DOHH2 (cell line): Measurements from ENCODE around the gene TMEM267.

ENCODE experiments used
- H3F3A ChIP-seq: fragments of 200-600 bp; sonication (generic), shearing (Covaris generic); 2 replicates; pipeline ENCODE4 v1.6.0; 2016; ENCODE audit warnings: antibody characterized with exemption, mild to moderate bottlenecking; ENCODE audit not compliant: control insufficient read depth, insufficient read depth
- H3K27ac ChIP-seq: fragments of 200-600 bp; sonication (generic); 2 replicates; pipeline ENCODE4 v1.5.1; 2014; ENCODE audit warnings: low read depth, mild to moderate bottlenecking, low read length, moderate library complexity
- H3K27me3 ChIP-seq: fragments of 200-600 bp; sonication (generic); 2 replicates; pipeline ENCODE4 v1.6.1; 2014; ENCODE audit warnings: mild to moderate bottlenecking, low read length, mixed read lengths; ENCODE audit not compliant: control insufficient read depth
- H3K36me3 ChIP-seq: fragments of 200-600 bp; sonication (generic); 2 replicates; pipeline ENCODE4 v1.6.1; 2014; ENCODE audit warnings: mild to moderate bottlenecking, low read length, moderate library complexity, mixed read lengths; ENCODE audit not compliant: control insufficient read depth
- H3K4me1 ChIP-seq: fragments of 200-600 bp; sonication (generic); 2 replicates; pipeline ENCODE4 v1.6.1; 2014; ENCODE audit warnings: mild to moderate bottlenecking, low read length, mixed read lengths; ENCODE audit not compliant: control insufficient read depth
- H3K4me2 ChIP-seq: fragments of 200-600 bp; sonication (generic); 2 replicates; pipeline ENCODE4 v1.6.0; 2014; ENCODE audit warnings: mild to moderate bottlenecking, low read length, moderate library complexity
- H3K4me3 ChIP-seq: fragments of 200-600 bp; sonication (generic); 2 replicates; pipeline ENCODE4 v1.5.1; 2014; ENCODE audit warnings: mild to moderate bottlenecking, low read length, mixed read lengths
- H3K79me2 ChIP-seq: fragments of 200-600 bp; sonication (generic); 2 replicates; pipeline ENCODE4 v1.6.1; 2014; ENCODE audit warnings: mild to moderate bottlenecking, low read length, mixed read lengths; ENCODE audit not compliant: control insufficient read depth
- H3K9me2 ChIP-seq: fragments of 200-600 bp; sonication (generic); replicated peaks from 2 replicates; pipeline ENCODE4 v1.6.1; 2014; ENCODE audit warnings: mild to moderate bottlenecking, low read length, mixed read lengths; ENCODE audit not compliant: control insufficient read depth
- H3K9me3 ChIP-seq: fragments of 200-600 bp; sonication (generic); 2 replicates; pipeline ENCODE4 v1.6.1; 2014; ENCODE audit warnings: antibody characterized with exemption, low read length, mixed read lengths; ENCODE audit not compliant: control insufficient read depth, insufficient read depth
- H4K20me1 ChIP-seq: fragments of 200-600 bp; sonication (generic); 2 replicates; pipeline ENCODE4 v1.6.0; 2014; ENCODE audit warnings: low read depth, mild to moderate bottlenecking, antibody characterized with exemption, low read length, moderate library complexity; ENCODE audit not compliant: control insufficient read depth, insufficient read depth
- CTCF ChIP-seq: fragments of 200-600 bp; sonication (generic); IDR thresholded peaks from one replicate; pipeline ENCODE4 v1.5.1; 2014; ENCODE audit warnings: antibody characterized with exemption, mild to moderate bottlenecking, low read depth, low read length; ENCODE audit not compliant: poor library complexity, severe bottlenecking
- EZH2phosphoT487 ChIP-seq: fragments of 200-600 bp; sonication (generic); IDR thresholded peaks from 2 replicates; pipeline ENCODE4 v1.6.1; 2017; ENCODE audit warnings: borderline replicate concordance, mild to moderate bottlenecking, antibody characterized with exemption, low read length, moderate library complexity, mixed read lengths

TMEM267 gene

DNA sequence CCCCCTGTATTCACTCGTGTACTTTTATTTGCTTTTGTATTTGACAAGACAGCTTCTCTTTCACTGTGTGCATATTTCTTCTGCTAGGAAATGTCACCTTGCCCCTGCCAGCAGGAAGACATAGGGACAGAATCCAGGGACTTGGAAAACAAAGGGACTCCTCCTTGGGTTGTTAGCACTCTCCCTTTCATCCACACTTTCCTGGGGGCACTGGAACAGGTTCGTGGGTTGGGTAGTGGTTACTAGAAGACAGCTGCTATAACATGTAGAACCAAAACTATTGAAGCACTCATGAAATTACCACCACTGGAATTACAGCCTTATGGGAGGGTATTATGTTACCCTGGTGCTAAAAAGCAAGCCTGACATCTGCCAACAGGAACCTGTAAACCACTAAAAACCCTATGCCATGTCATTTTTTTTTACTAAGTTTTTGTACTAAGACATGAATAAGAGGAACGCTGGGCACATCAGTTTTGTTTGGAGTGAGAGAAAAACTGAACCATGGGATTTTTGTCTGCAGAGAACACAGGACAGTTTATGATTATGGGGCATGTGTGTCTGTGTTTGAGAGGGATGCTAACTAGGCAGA lies 66.8 kb downstream of the TMEM267 start:
- no peak overlapping the region for H3K4me2 ChIP-seq
- no peaks in the 10 kb centered on the region for H3K27me3 ChIP-seq
- H3K79me2 ChIP-seq, result no peaks in the 10 kb centered on the region
- H3K4me3 ChIP-seq, result no peak overlapping the region
- H3F3A ChIP-seq, result no peaks in the 10 kb centered on the region
- H3K9me2 ChIP-seq, result no peaks in the 10 kb centered on the region
- no peaks in the 10 kb centered on the region for H3K9me3 ChIP-seq
- no peaks in the 10 kb centered on the region for H3K36me3 ChIP-seq
- no peaks in the 10 kb centered on the region for H4K20me1 ChIP-seq
- TF ChIP-seq CTCF (no peak), EZH2phosphoT487 (no peak)
- no peaks in the 10 kb centered on the region for H3K4me1 ChIP-seq
- no peak overlapping the region for H3K27ac ChIP-seq

DNA sequence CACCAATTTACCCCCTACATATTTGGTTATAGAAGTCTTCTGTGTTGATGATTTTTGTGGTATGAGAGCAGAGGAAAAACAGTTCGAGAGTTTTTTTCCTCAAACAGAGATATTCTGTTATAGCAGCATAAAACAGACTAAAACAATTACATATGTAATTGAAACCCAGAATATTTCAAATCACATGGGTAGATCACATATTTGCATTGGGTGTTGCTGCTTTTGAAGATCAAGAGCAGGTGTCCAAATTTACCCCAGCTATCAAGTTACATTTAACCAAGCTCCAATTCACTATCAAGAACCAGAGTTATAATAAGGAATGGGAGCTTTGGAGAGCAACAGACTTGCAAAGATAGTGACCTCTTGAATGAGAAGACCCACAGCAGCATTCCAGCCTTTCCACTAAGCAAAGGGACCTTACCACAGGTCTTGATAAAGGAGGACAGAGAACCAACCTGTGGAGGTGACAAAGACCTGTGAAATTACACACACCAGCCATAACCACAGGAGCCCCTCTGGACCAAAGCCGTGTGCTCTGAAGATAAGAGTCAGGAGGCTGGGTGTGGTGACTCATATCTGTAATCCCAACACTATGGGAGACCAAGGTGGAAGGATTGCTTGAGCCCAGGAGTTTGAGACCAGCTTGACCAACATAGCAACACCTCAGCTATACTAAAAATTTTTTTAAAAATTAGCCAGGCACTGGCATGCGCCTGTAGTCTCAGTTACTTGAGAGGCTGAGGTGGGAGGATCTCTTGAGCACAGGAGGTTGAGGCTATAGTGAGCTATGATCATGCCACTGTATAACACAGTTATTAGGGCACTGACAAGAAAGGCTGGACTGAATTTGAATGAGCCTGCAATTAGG lies 67.5 kb downstream of the TMEM267 start:
- H3K27me3 ChIP-seq, result no peaks in the 10 kb centered on the region
- no peaks in the 10 kb centered on the region for H3K9me2 ChIP-seq
- H3K27ac ChIP-seq, result no peak overlapping the region
- H3K4me2 ChIP-seq, result no peak overlapping the region
- H3K4me1 ChIP-seq, result no peaks in the 10 kb centered on the region
- H3K79me2 ChIP-seq, result no peaks in the 10 kb centered on the region
- H3K4me3 ChIP-seq, result no peak overlapping the region
- no peaks in the 10 kb centered on the region for H4K20me1 ChIP-seq
- no peaks in the 10 kb centered on the region for H3K36me3 ChIP-seq
- TF ChIP-seq EZH2phosphoT487 (no peak), CTCF (no peak)
- no peaks in the 10 kb centered on the region for H3K9me3 ChIP-seq
- no peaks in the 10 kb centered on the region for H3F3A ChIP-seq

DNA sequence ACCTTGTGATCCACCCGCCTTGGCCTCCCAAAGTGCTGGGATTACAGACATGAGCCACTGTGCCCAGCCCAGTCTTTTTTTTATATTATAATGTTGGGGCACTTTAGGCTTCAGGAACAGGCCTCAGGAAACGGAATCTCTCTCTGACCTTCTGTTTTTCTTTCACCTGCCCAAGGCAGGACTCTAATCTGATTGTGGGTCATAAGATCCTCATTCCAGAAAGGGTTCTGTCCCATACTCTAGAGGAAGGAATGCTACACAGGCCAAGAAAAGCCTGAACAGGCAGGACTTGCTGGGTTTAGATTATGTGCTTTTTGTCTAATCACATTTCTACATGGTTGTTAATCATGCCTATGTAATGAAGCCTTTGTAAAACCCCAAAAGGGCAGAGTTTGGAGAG lies 69.7 kb downstream of the TMEM267 start:
- Histone ChIP-seq H3F3A (no peaks in the 10 kb centered on the region), H3K79me2 (no peaks in the 10 kb centered on the region), H3K4me3 (no peak overlapping the region), H3K27me3 (no peaks in the 10 kb centered on the region), H3K36me3 (no peaks in the 10 kb centered on the region), H3K27ac (no peak overlapping the region), H3K9me3 (no peaks in the 10 kb centered on the region), H3K9me2 (no peaks in the 10 kb centered on the region), H4K20me1 (no peaks in the 10 kb centered on the region), H3K4me1 (no peaks in the 10 kb centered on the region), H3K4me2 (no peak overlapping the region)
- TF ChIP-seq CTCF (no peak), EZH2phosphoT487 (no peak)
